ENCODE data around the gene PLBD1. TPM values are rescaled to one million over a fixed set of nuclear protein-coding genes. Genes with fewer than 3 reads are reported as not detected.

PLBD1 gene
- polyA plus RNA-seq, 3 donors: 40.5 to 46.3 (median 45.7) TPM

GRCh38 chr12:14514154-14514842, 53.4 kb downstream of the PLBD1 start:
- DNase-seq (ENCODE audit: low read depth in 3 of 3, low spot score in 2 of 3): peak; percentile 53 to 64 (median 61)

GRCh38 chr12:14510574-14510973, 57.1 kb downstream of the PLBD1 start:
- no peak for DNase-seq (ENCODE audit: low read depth in 3 of 3, low spot score in 2 of 3)

GRCh38 chr12:14505626-14506596, 61.8 kb downstream of the PLBD1 start:
- no peak for DNase-seq (ENCODE audit: low read depth in 3 of 3, low spot score in 2 of 3)

GRCh38 chr12:14495326-14495725, 72.4 kb downstream of the PLBD1 start:
- DNase-seq (ENCODE audit: low read depth in 3 of 3, low spot score in 2 of 3): no peak

- no peak for DNase-seq (ENCODE audit: low read depth in 3 of 3, low spot score in 2 of 3)
Observed at GRCh38 chr12:14482886-14483285, 84.8 kb downstream of the PLBD1 start.

- DNase-seq (ENCODE audit: low read depth in 3 of 3, low spot score in 2 of 3): no peak
Observed at GRCh38 chr12:14482361-14482760, 85.3 kb downstream of the PLBD1 start.

GRCh38 chr12:14481201-14481600, 86.5 kb downstream of the PLBD1 start:
- DNase-seq (ENCODE audit: low read depth in 3 of 3, low spot score in 2 of 3): no peak

GRCh38 chr12:14479004-14479403, 88.7 kb downstream of the PLBD1 start:
- DNase-seq (ENCODE audit: low read depth in 3 of 3, low spot score in 2 of 3): no peak

GRCh38 chr12:14473707-14474287, 93.9 kb downstream of the PLBD1 start:
- DNase-seq (ENCODE audit: low read depth in 3 of 3, low spot score in 2 of 3): peak in 1 of 3 donors; percentile 10

- DNase-seq (ENCODE audit: low read depth in 3 of 3, low spot score in 2 of 3): no peak
Observed at GRCh38 chr12:14471497-14471896, 96.2 kb downstream of the PLBD1 start.

- no peak for DNase-seq (ENCODE audit: low read depth in 3 of 3, low spot score in 2 of 3)
Observed at GRCh38 chr12:14460212-14460841, 107.4 kb downstream of the PLBD1 start.

GRCh38 chr12:14454098-14454907, 113.4 kb downstream of the PLBD1 start:
- DNase-seq (ENCODE audit: low read depth in 3 of 3, low spot score in 2 of 3): no peak

Other genes starting within 250 kb of the PLBD1 start
- gene ATF7IP, start 202.2 kb downstream of the PLBD1 start, polyA plus RNA-seq (ENCODE audit: insufficient read length in 3 of 3): 10 to 100 TPM; 56.3 to 63.8 (median 58.4) TPM
- gene GUCY2C, start 128.7 kb upstream of the PLBD1 start, polyA plus RNA-seq (ENCODE audit: insufficient read length in 3 of 3): under 1 TPM; 0.54 to 0.60 (median 0.57) TPM
- gene WBP11, start 235.6 kb upstream of the PLBD1 start, polyA plus RNA-seq (ENCODE audit: insufficient read length in 3 of 3): 100 to 1,000 TPM; 114 to 130 (median 120) TPM
- 1 to 10 TPM; 5.2 to 6.2 (median 5.4) TPM for gene C12orf60, start 235.8 kb upstream of the PLBD1 start, polyA plus RNA-seq (ENCODE audit: insufficient read length in 3 of 3)
- gene SMCO3, start 246.3 kb upstream of the PLBD1 start, polyA plus RNA-seq (ENCODE audit: insufficient read length in 3 of 3): 1 to 10 TPM; 2.8 to 3.4 (median 2.8) TPM

Data from right renal cortex interstitium (tissue), 3 donors.